ENCODE data around the gene LIPA.

The LIPA gene

GRCh38 chr10:89251409-89252224 lies at the start of gene LIPA:
Gene LIPA (minus strand): TSS chr10:89251775. CDS start chr10:89247648, 4,127 bp downstream.
- Histone ChIP-seq H3K4me1 (ENCODE audit: insufficient read depth, low read length) (peaks cover 19% of the 10 kb centered on the region), H3K9ac (ENCODE audit: low read depth, low read length) (peak within 1 kb of the TSS; percentile 80), H4K20me1 (ENCODE audit: insufficient read depth, low read length) (no peaks in the 10 kb centered on the region), H3K4me3 (ENCODE audit: low read depth in 1 of 2, low read length in 2 of 2) (peak within 1 kb of the TSS; percentile 75 to 83; a peak in 3 of 4 replicates), H3K79me2 (ENCODE audit: insufficient read depth, low read length) (peaks cover 6% of the 10 kb centered on the region), H3K9me3 (ENCODE audit: insufficient read depth, low read length, severe bottlenecking) (peaks cover 15% of the 10 kb centered on the region), H3K27me3 (ENCODE audit: insufficient read depth, low read length, poor library complexity) (no peaks in the 10 kb centered on the region), H2AFZ (ENCODE audit: low read depth, low read length) (peak within 1 kb of the TSS; percentile 97), H3K4me2 (ENCODE audit: insufficient read depth, low read length) (peak within 1 kb of the TSS; percentile 96), H3K27ac (ENCODE audit: low read length) (peak within 1 kb of the TSS; percentile 73), H3K36me3 (ENCODE audit: insufficient read depth, low read length) (no peaks in the 10 kb centered on the region)
- DNase-seq (peak; percentile 99), ATAC-seq (ENCODE audit: insufficient read depth, low read depth) (peak; percentile 97)
- TF ChIP-seq EZH2 (IDR thresholded peaks at IDR 0.05; ENCODE audit: borderline replicate concordance, low read depth, low read length, severe bottlenecking) = no peak
- no peak for TF ChIP-seq CTCF (IDR thresholded peaks at IDR 0.05; ENCODE audit: borderline replicate concordance, extremely low read depth, low read length, poor library complexity, severe bottlenecking)

GRCh38 chr10:89301232-89301631 lies 49.7 kb upstream of the LIPA start:
- H3K4me1 ChIP-seq (ENCODE audit: insufficient read depth, low read length) = peaks cover 33% of the 10 kb centered on the region
- ATAC-seq (ENCODE audit: insufficient read depth, low read depth) (peak; percentile 68), DNase-seq (peak; percentile 31)
- H3K36me3 ChIP-seq (ENCODE audit: insufficient read depth, low read length) = peaks cover 4% of the 10 kb centered on the region; the same call in 1 of the 2 replicates
- H3K4me2 ChIP-seq (ENCODE audit: insufficient read depth, low read length) = peak overlapping the region; percentile 70
- H4K20me1 ChIP-seq (ENCODE audit: insufficient read depth, low read length) = no peaks in the 10 kb centered on the region
- no peaks in the 10 kb centered on the region for H3K9me3 ChIP-seq (ENCODE audit: insufficient read depth, low read length, severe bottlenecking)
- H3K79me2 ChIP-seq (ENCODE audit: insufficient read depth, low read length) = peaks cover 3% of the 10 kb centered on the region; the same call in 1 of the 2 replicates
- peak overlapping the region; percentile 85 for H3K27ac ChIP-seq (ENCODE audit: low read length)
- no peaks in the 10 kb centered on the region for H3K27me3 ChIP-seq (ENCODE audit: insufficient read depth, low read length, poor library complexity)
- peak overlapping the region; percentile 58 to 64; a peak in 3 of 4 replicates for H3K4me3 ChIP-seq (ENCODE audit: low read depth in 1 of 2, low read length in 2 of 2)
- peak overlapping the region; percentile 58 for H3K9ac ChIP-seq (ENCODE audit: low read depth, low read length)
- TF ChIP-seq EZH2 (IDR thresholded peaks at IDR 0.05; ENCODE audit: borderline replicate concordance, low read depth, low read length, severe bottlenecking) (no peak), CTCF (IDR thresholded peaks at IDR 0.05; ENCODE audit: borderline replicate concordance, extremely low read depth, low read length, poor library complexity, severe bottlenecking) (no peak)
- H2AFZ ChIP-seq (ENCODE audit: low read depth, low read length) = peak overlapping the region; percentile 79

- H3K4me2 ChIP-seq (ENCODE audit: insufficient read depth, low read length) = no peak overlapping the region
- H3K4me3 ChIP-seq (ENCODE audit: low read depth in 1 of 2, low read length in 2 of 2) = no peak overlapping the region
- no peak for DNase-seq
- peaks cover 42% of the 10 kb centered on the region for H3K4me1 ChIP-seq (ENCODE audit: insufficient read depth, low read length)
- H3K9me3 ChIP-seq (ENCODE audit: insufficient read depth, low read length, severe bottlenecking) = no peaks in the 10 kb centered on the region
- H3K36me3 ChIP-seq (ENCODE audit: insufficient read depth, low read length) = no peaks in the 10 kb centered on the region
- H3K27ac ChIP-seq (ENCODE audit: low read length) = no peak overlapping the region
- H2AFZ ChIP-seq (ENCODE audit: low read depth, low read length) = no peak overlapping the region
- peaks cover 3% of the 10 kb centered on the region; the same call in 1 of the 2 replicates for H3K79me2 ChIP-seq (ENCODE audit: insufficient read depth, low read length)
- no peak for ATAC-seq (ENCODE audit: insufficient read depth, low read depth)
- no peak overlapping the region for H3K9ac ChIP-seq (ENCODE audit: low read depth, low read length)
- H4K20me1 ChIP-seq (ENCODE audit: insufficient read depth, low read length) = no peaks in the 10 kb centered on the region
- no peaks in the 10 kb centered on the region for H3K27me3 ChIP-seq (ENCODE audit: insufficient read depth, low read length, poor library complexity)
- no peak for TF ChIP-seq CTCF (IDR thresholded peaks at IDR 0.05; ENCODE audit: borderline replicate concordance, extremely low read depth, low read length, poor library complexity, severe bottlenecking)
- no peak for TF ChIP-seq EZH2 (IDR thresholded peaks at IDR 0.05; ENCODE audit: borderline replicate concordance, low read depth, low read length, severe bottlenecking)
Measured at GRCh38 chr10:89299031-89299430, 47.5 kb upstream of the LIPA start.

Measured in DND-41 (cell line).